MM.1S (cell line): Measurements from ENCODE around the gene VSIR.

Source experiments
- DNase-seq: peaks from one replicate; pipeline ENCODE4 v3.0.0-alpha.2; 2015
- H2AFZ ChIP-seq: fragments of 300-600 bp; sonication (generic); 2 replicates; pipeline ENCODE4 v1.6.0; 2016; ENCODE audit warnings: antibody characterized with exemption, low read length
- H3F3A ChIP-seq: fragments of 300-600 bp; sonication (generic); 2 replicates; pipeline ENCODE4 v1.6.1; 2016; ENCODE audit warnings: mild to moderate bottlenecking, antibody characterized with exemption, low read length, moderate library complexity, mixed read lengths; ENCODE audit not compliant: insufficient read depth
- H3K27ac ChIP-seq: fragments of 300-600 bp; sonication (generic); 2 replicates; pipeline ENCODE4 v1.5.1; 2016; ENCODE audit warnings: mild to moderate bottlenecking, low read length
- H3K27me3 ChIP-seq: fragments of 300-600 bp; sonication (generic); replicated peaks from 2 replicates; pipeline ENCODE4 v1.6.0; 2016; ENCODE audit warnings: low read length; ENCODE audit not compliant: insufficient read depth
- H3K36me3 ChIP-seq: fragments of 300-600 bp; sonication (generic); replicated peaks from 2 replicates; pipeline ENCODE4 v1.6.1; 2016; ENCODE audit warnings: mild to moderate bottlenecking, low read length, mixed read lengths; ENCODE audit not compliant: insufficient read depth
- H3K4me1 ChIP-seq: fragments of 300-600 bp; sonication (generic); 2 replicates; pipeline ENCODE4 v1.6.1; 2016; ENCODE audit warnings: low read length, mixed read lengths
- H3K4me2 ChIP-seq: fragments of 300-600 bp; sonication (generic); 2 replicates; pipeline ENCODE4 v1.6.0; 2016; ENCODE audit warnings: low read depth, low read length
- H3K4me3 ChIP-seq: fragments of 300-600 bp; sonication (generic); 2 replicates; pipeline ENCODE4 v1.5.1; 2016; ENCODE audit warnings: low read length, mixed read lengths
- H3K79me2 ChIP-seq: fragments of 300-600 bp; sonication (generic); 2 replicates; pipeline ENCODE4 v1.6.1; 2016; ENCODE audit warnings: mixed run types, low read length, mixed read lengths
- H3K9ac ChIP-seq: fragments of 300-600 bp; sonication (generic); 2 replicates; pipeline ENCODE4 v1.6.1; 2016; ENCODE audit warnings: low read length, mixed read lengths
- H3K9me2 ChIP-seq: fragments of 300-600 bp; sonication (generic); replicated peaks from 2 replicates; pipeline ENCODE4 v1.6.1; 2016; ENCODE audit warnings: mild to moderate bottlenecking, low read length, mixed read lengths; ENCODE audit not compliant: insufficient read depth
- H3K9me3 ChIP-seq: fragments of 300-600 bp; sonication (generic); replicated peaks from 2 replicates; pipeline ENCODE4 v1.6.1; 2016; ENCODE audit warnings: mild to moderate bottlenecking, low read length, mixed read lengths; ENCODE audit not compliant: insufficient read depth
- H4K20me1 ChIP-seq: fragments of 300-600 bp; sonication (generic); 2 replicates; pipeline ENCODE4 v1.6.1; 2016; ENCODE audit warnings: mild to moderate bottlenecking, low read length, moderate library complexity, mixed read lengths; ENCODE audit not compliant: insufficient read depth
- EZH2 ChIP-seq: fragments of 300-600 bp; sonication (generic); optimal IDR thresholded peaks from 2 replicates; pipeline ENCODE3; 2017; ENCODE audit warnings: low read depth, mild to moderate bottlenecking, antibody characterized with exemption, low read length, mixed read lengths
- EZH2phosphoT487 ChIP-seq: fragments of 300-600 bp; sonication (generic); IDR thresholded peaks from 2 replicates; pipeline ENCODE4 v1.6.1; 2018; ENCODE audit warnings: antibody characterized with exemption, low read length
- TF ChIP-seq, protein P1 (sequence below): fragments of 300-600 bp; sonication (generic); IDR thresholded peaks from 2 replicates; pipeline ENCODE4 v1.5.1; 2016; ENCODE audit warnings: antibody characterized with exemption, low read length, mixed read lengths

VSIR gene

DNA sequence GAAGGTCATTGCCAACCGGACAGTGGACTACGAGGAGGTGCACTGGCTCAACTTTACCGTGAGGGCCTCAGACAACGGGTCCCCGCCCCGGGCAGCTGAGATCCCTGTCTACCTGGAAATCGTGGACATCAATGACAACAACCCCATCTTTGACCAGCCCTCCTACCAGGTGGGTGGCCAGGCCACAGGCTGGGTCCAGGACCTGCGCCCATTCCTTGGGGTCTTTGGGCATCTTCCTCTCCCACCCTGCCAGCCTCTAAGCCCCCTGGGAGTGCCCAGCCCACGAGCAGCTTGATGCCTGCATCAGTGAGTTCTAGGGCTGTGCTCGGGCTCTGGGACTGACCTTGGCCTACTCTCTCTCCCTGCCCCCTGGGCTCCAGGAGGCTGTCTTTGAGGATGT lies 25.8 kb upstream of the VSIR start:
- H2AFZ ChIP-seq: no peak overlapping the region
- H3K4me1 ChIP-seq: no peaks in the 10 kb centered on the region
- no peak overlapping the region for H3K4me2 ChIP-seq
- H3K27ac ChIP-seq: no peak overlapping the region
- no peaks in the 10 kb centered on the region for H3K36me3 ChIP-seq
- no peak overlapping the region for H3K4me3 ChIP-seq
- H3K9ac ChIP-seq: no peak overlapping the region
- TF ChIP-seq, protein P1, sequence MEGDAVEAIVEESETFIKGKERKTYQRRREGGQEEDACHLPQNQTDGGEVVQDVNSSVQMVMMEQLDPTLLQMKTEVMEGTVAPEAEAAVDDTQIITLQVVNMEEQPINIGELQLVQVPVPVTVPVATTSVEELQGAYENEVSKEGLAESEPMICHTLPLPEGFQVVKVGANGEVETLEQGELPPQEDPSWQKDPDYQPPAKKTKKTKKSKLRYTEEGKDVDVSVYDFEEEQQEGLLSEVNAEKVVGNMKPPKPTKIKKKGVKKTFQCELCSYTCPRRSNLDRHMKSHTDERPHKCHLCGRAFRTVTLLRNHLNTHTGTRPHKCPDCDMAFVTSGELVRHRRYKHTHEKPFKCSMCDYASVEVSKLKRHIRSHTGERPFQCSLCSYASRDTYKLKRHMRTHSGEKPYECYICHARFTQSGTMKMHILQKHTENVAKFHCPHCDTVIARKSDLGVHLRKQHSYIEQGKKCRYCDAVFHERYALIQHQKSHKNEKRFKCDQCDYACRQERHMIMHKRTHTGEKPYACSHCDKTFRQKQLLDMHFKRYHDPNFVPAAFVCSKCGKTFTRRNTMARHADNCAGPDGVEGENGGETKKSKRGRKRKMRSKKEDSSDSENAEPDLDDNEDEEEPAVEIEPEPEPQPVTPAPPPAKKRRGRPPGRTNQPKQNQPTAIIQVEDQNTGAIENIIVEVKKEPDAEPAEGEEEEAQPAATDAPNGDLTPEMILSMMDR: no peak
- TF ChIP-seq EZH2phosphoT487 (no peak), EZH2 (no peak)
- no peaks in the 10 kb centered on the region for H4K20me1 ChIP-seq
- no peaks in the 10 kb centered on the region for H3F3A ChIP-seq
- H3K9me2 ChIP-seq: no peaks in the 10 kb centered on the region
- DNase-seq: no peak
- H3K9me3 ChIP-seq: no peaks in the 10 kb centered on the region
- H3K79me2 ChIP-seq: no peaks in the 10 kb centered on the region
- peaks cover 8% of the 10 kb centered on the region; the same call in 1 of the 2 replicates for H3K27me3 ChIP-seq

DNA sequence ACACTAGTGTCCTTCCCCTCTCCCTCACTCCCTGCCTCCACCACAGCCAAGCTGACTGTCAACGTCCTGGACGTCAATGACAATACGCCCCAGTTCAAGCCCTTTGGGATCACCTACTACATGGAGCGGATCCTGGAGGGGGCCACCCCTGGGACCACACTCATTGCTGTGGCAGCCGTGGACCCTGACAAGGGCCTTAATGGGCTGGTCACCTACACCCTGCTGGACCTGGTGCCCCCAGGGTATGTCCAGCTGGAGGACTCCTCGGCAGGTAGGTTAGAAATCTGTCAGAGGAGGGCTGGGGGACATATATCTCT lies 24.9 kb upstream of the VSIR start:
- H3K36me3 ChIP-seq: no peaks in the 10 kb centered on the region
- no peaks in the 10 kb centered on the region for H3F3A ChIP-seq
- no peaks in the 10 kb centered on the region for H3K9me3 ChIP-seq
- H2AFZ ChIP-seq: no peak overlapping the region
- no peaks in the 10 kb centered on the region for H3K9me2 ChIP-seq
- TF ChIP-seq, protein P1: no peak
- no peak for TF ChIP-seq EZH2
- TF ChIP-seq EZH2phosphoT487: no peak
- H3K27me3 ChIP-seq: peaks cover 13% of the 10 kb centered on the region; the same call in 1 of the 2 replicates
- no peaks in the 10 kb centered on the region for H3K79me2 ChIP-seq
- H3K4me3 ChIP-seq: no peak overlapping the region
- no peaks in the 10 kb centered on the region for H4K20me1 ChIP-seq
- H3K4me2 ChIP-seq: no peak overlapping the region
- no peak for DNase-seq
- H3K27ac ChIP-seq: no peak overlapping the region
- H3K4me1 ChIP-seq: no peaks in the 10 kb centered on the region
- no peak overlapping the region for H3K9ac ChIP-seq

DNA sequence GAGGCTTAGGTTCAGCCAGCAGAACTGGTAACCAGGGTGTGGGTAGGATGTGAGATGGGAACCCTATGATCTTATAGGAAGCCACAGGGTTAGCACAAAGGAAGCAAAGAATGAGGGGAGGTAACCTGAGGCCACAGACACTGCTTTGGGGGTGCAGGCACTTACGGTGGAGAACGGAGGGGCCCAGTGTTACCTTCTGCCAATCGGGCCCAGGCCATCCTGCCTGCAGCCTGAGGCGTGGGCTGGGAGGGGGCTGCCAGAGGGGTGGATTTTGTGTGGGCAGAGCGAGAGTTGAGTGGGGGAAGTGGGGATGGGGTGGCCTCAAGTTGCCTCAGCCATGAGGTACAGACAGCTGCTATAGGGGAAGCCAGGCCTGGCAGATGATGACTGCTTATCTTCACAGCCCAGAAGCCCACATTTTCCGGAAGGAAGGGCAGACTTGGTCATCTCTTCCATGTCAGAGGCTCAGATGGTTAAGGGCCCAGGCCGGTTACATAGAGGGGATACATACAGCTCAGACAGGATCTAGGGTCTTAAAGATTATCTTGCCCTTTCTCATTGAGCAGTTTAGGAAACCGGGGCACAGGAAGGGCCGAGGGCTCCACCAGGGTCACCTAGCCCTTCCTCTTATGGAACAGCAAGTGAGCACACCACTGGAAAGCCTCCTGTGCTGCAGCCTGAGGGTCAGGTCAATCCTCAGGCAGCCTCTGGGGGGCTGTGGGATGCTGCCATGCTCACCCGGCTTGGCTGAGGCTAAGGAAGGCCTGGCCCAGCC lies 24.4 kb upstream of the VSIR start:
- Histone ChIP-seq H3K4me1 (no peaks in the 10 kb centered on the region), H3K27me3 (peaks cover 18% of the 10 kb centered on the region; the same call in 1 of the 2 replicates), H3K36me3 (no peaks in the 10 kb centered on the region), H3K9me2 (no peaks in the 10 kb centered on the region), H4K20me1 (no peaks in the 10 kb centered on the region), H3K9me3 (no peaks in the 10 kb centered on the region), H3K4me3 (no peak overlapping the region), H3K27ac (no peak overlapping the region), H3K9ac (no peak overlapping the region), H3K4me2 (no peak overlapping the region), H3F3A (no peaks in the 10 kb centered on the region), H3K79me2 (no peaks in the 10 kb centered on the region), H2AFZ (no peak overlapping the region)
- TF ChIP-seq EZH2phosphoT487 (no peak), EZH2 (no peak)
- TF ChIP-seq, protein P1: no peak
- DNase-seq: no peak
